Choroid plexus epithelial cell (primary cell): Measurements from ENCODE around the gene FCHSD2.
A peak's percentile ranks its signal among the peaks of the same experiment; 100 is the strongest.

Experiments
- DNase-seq: peaks from one replicate; pipeline ENCODE4 v3.0.0-alpha.2; 2010; ENCODE audit warnings: low read depth
- H3K4me3 ChIP-seq: 2 replicates; pipeline ENCODE4 v1.5.1; 2011; ENCODE audit warnings: low read depth, mild to moderate bottlenecking, control low read depth, low read length, moderate library complexity
- CTCF ChIP-seq: conservative IDR thresholded peaks from 2 replicates; pipeline ENCODE4 v1.5.1; 2011; ENCODE audit warnings: low read depth, mild to moderate bottlenecking, control low read depth, inconsistent platforms, low read length, moderate library complexity

The FCHSD2 gene

GRCh38 chr11:73142128-73142377, at the start of gene FCHSD2:
Gene FCHSD2, minus strand, starts transcription at chr11:73142318. Its CDS starts 441 bp downstream, at chr11:73141877.
- peak within 1 kb of the TSS; percentile 92 for H3K4me3 ChIP-seq
- DNase-seq: no peak
- no peak for TF ChIP-seq CTCF

GRCh38 chr11:73191151-73191550, 49.0 kb upstream of the FCHSD2 start:
- no peak for TF ChIP-seq CTCF
- DNase-seq: no peak
- H3K4me3 ChIP-seq: no peak overlapping the region

- no peak for DNase-seq
- no peak for TF ChIP-seq CTCF
- no peak overlapping the region for H3K4me3 ChIP-seq
Observed at GRCh38 chr11:73190557-73190885, 48.4 kb upstream of the FCHSD2 start.

GRCh38 chr11:73189723-73190556, 47.8 kb upstream of the FCHSD2 start:
- no peak overlapping the region for H3K4me3 ChIP-seq
- TF ChIP-seq CTCF: no peak
- no peak for DNase-seq

GRCh38 chr11:73189315-73189714, 47.2 kb upstream of the FCHSD2 start:
- TF ChIP-seq CTCF: no peak

GRCh38 chr11:73188301-73188700, 46.2 kb upstream of the FCHSD2 start:
- no peak for DNase-seq
- TF ChIP-seq CTCF: no peak
- H3K4me3 ChIP-seq: no peak overlapping the region

More at GRCh38 chr11:73189315-73189714, 47.2 kb upstream of the FCHSD2 start:
- no peak overlapping the region for H3K4me3 ChIP-seq
- DNase-seq: no peak

- DNase-seq: no peak
- TF ChIP-seq CTCF: no peak
- no peak overlapping the region for H3K4me3 ChIP-seq
Observed at GRCh38 chr11:73187854-73188253, 45.7 kb upstream of the FCHSD2 start.
